Neural cell (in vitro differentiated cells): ENCODE measurements around the gene DHRS12.

Experiments
- CTCF ChIP-seq: fragments of 450-650 bp; IDR thresholded peaks from 2 replicates; pipeline ENCODE4 v1.5.1; 2014; ENCODE audit warnings: antibody characterized with exemption, mild to moderate bottlenecking, moderate library complexity; ENCODE audit not compliant: poor library complexity, severe bottlenecking
- EZH2 ChIP-seq: fragments of 200-600, 300-800 bp; shearing (Covaris generic), sonication (generic); IDR thresholded peaks from 2 replicates; pipeline ENCODE4 v1.6.1; 2014; ENCODE audit warnings: antibody characterized with exemption, low read length, borderline replicate concordance, mild to moderate bottlenecking; ENCODE audit not compliant: insufficient read depth, poor library complexity, severe bottlenecking
- POLR2AphosphoS5 ChIP-seq: IDR thresholded peaks from 2 replicates; pipeline ENCODE4 v1.6.1; 2012
- REST ChIP-seq: IDR thresholded peaks from 2 replicates; pipeline ENCODE4 v1.6.1; 2012; ENCODE audit warnings: borderline replicate concordance

DNA sequence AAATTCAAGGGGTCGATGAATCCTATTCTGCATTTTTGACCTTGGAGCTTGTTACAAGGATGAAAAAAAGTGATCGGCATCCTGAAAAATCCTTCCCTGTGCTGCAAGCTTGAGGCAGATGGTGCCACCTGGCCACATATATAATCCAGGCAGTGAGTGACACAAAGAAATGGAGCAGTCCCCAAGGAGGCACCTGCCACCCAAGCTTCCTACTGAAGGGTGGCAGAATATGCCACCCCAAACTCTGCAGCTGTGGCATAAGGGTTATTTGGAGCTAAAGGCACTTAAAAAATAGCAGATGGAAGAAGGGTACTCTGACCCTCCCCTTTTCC is 25.6 kb upstream of the DHRS12 start:
- TF ChIP-seq POLR2AphosphoS5: no peak
- no peak for TF ChIP-seq CTCF
- no peak for TF ChIP-seq EZH2
- no peak for TF ChIP-seq REST
